ENCODE results near the gene ASIC5. TPM values are rescaled to one million over a fixed set of nuclear protein-coding genes. Genes with fewer than 3 reads are reported as not detected.

ASIC5 gene
- total and polyA plus RNA-seq, 9 donors, result not detected

DNA sequence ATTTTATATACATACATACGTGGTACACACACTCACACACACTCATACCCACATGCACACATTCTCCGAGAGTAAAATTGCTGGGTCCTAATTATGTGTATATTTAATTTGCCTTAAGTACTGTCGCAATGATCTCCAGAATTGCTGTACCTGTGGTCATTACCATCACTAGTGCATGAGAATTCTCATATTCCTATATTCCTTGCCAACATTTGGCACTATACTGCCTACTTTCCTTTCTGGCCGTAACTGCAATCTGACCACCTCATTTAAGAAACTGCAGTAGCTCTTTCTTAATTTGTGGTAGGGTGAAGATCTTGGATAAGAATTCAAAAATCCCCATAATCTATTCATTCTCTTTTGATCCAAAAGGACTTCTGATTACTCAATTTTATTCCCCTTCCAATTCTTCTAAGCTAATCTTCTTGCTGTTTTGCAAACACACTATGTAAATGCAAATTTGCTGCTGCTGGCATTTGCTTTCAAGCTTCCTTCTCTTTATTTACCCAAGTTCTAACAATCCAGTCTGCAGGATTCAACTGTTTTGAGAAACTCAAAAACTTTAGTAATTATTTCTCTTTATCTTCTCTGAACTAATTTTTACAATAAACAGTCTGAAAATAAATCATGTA, 45.1 kb downstream of the ASIC5 start:
- intact Hi-C loops (cut with DNase I), result no loop called here
- WGBS, 3 donors, result 78 to 82% (median 80%) methylated on average over 4 of the region's 4 CpGs

DNA sequence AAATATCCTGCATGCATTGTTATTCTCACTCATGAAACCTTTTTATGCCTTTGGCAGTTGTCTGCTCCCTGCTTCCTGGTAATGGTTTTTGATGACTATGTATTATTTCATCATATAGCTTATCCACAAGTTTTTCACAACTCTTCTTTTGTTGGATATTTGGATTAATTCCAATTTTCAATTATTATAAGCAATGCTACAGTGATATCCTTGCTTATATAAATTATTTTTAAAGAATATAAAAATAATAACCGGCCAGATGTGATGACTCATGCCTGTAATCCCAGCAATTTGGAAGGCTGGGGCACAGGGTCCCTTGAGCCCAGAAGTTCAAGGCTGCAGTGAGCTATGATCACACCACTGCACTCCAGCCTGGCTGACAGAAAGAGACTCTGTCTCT, 47.0 kb downstream of the ASIC5 start:
- H3K27me3 ChIP-seq, result no peaks in the 10 kb centered on the region
- intact Hi-C loops (cut with DNase I), result loop anchor here in 3 of 4 donors (10.0 kb wide), 1 partner anchor 136 kb away; the partner anchor contains the start of gene CTSO (in 3 of the 3)
- no peak overlapping the region for H3K4me3 ChIP-seq
- no peaks in the 10 kb centered on the region for H3K9me3 ChIP-seq
- H3K36me3 ChIP-seq, result no peaks in the 10 kb centered on the region
- H3K4me1 ChIP-seq (ENCODE audit: insufficient read depth), result peaks cover 3% of the 10 kb centered on the region
- 4 to 11% (median 5%) methylated on average over 1 of the region's 1 CpG for WGBS, 3 donors
- TF ChIP-seq, protein P1, sequence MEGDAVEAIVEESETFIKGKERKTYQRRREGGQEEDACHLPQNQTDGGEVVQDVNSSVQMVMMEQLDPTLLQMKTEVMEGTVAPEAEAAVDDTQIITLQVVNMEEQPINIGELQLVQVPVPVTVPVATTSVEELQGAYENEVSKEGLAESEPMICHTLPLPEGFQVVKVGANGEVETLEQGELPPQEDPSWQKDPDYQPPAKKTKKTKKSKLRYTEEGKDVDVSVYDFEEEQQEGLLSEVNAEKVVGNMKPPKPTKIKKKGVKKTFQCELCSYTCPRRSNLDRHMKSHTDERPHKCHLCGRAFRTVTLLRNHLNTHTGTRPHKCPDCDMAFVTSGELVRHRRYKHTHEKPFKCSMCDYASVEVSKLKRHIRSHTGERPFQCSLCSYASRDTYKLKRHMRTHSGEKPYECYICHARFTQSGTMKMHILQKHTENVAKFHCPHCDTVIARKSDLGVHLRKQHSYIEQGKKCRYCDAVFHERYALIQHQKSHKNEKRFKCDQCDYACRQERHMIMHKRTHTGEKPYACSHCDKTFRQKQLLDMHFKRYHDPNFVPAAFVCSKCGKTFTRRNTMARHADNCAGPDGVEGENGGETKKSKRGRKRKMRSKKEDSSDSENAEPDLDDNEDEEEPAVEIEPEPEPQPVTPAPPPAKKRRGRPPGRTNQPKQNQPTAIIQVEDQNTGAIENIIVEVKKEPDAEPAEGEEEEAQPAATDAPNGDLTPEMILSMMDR (IDR thresholded peaks at IDR 0.05), result no peak
- TF ChIP-seq POLR2A (IDR thresholded peaks at IDR 0.05), result no peak
- no peak for TF ChIP-seq EP300 (IDR thresholded peaks at IDR 0.05)
- peak; percentile 9 to 58 (median 32) for DNase-seq
- H3K27ac ChIP-seq, result no peak overlapping the region

More for the DNA sequence above, 45.1 kb downstream of the ASIC5 start:
- H3K9me3 ChIP-seq, result no peaks in the 10 kb centered on the region
- H3K4me3 ChIP-seq, result no peak overlapping the region
- no peaks in the 10 kb centered on the region for H3K36me3 ChIP-seq
- no peaks in the 10 kb centered on the region for H3K27me3 ChIP-seq
- DNase-seq, result no peak
- TF ChIP-seq, protein P1 (IDR thresholded peaks at IDR 0.05), result no peak
- TF ChIP-seq POLR2A (IDR thresholded peaks at IDR 0.05) (no peak), EP300 (IDR thresholded peaks at IDR 0.05) (no peak)
- H3K4me1 ChIP-seq (ENCODE audit: insufficient read depth), result peaks cover 3% of the 10 kb centered on the region
- H3K27ac ChIP-seq, result no peak overlapping the region

DNA sequence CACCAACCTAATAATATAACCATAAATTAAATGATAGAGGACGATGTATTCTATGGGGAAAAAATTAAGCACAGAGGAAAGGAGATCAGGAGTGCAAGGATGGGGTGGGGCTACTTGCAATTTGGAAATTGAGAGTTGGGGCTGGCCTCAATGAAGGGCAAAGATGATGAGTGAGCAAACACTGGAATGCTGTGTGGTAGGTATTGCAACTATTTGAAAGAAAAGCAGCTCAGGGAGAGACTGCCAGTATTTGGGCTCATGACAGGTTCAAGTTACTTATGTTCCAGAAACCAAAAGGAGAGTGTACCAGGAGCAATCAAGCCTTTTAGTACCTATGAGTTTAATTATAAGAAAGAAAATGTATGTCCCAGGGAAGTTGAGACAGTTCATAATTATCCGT, 47.4 kb downstream of the ASIC5 start:
- Histone ChIP-seq H3K27me3 (no peaks in the 10 kb centered on the region), H3K27ac (no peak overlapping the region), H3K4me1 (ENCODE audit: insufficient read depth) (peaks cover 3% of the 10 kb centered on the region), H3K9me3 (no peaks in the 10 kb centered on the region), H3K36me3 (no peaks in the 10 kb centered on the region), H3K4me3 (no peak overlapping the region)
- no peak for TF ChIP-seq POLR2A (IDR thresholded peaks at IDR 0.05)
- TF ChIP-seq EP300 (IDR thresholded peaks at IDR 0.05), result no peak
- TF ChIP-seq, protein P1 (IDR thresholded peaks at IDR 0.05), result no peak
- intact Hi-C loops (cut with DNase I), result loop anchor here in 3 of 4 donors (10.0 kb wide), 1 partner anchor 136 kb away; the partner anchor contains the start of gene CTSO (in 3 of the 3)
- WGBS, 3 donors, result 84 to 89% (median 86%) methylated on average over 2 of the region's 2 CpGs
- DNase-seq, result no peak

DNA sequence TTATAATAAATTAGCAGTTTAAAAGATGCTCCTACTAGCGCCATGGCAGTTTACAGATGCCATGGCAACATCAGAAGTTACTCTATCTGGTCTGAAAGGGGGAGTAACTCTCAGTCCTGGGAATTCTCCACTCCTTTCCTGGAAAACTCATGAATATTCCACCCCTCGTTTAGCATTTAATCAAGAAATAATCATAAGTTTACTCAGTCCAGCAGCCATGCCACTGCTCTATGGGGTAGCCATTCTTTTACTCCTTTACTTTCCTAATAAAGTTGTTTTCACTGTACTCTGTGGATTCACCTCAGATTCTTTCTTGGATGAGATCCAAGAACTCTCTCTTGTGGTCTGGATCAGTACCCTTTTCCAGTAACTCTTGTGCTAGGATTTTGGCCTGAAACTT, 55.0 kb downstream of the ASIC5 start:
- Histone ChIP-seq H3K36me3 (no peaks in the 10 kb centered on the region), H3K27me3 (no peaks in the 10 kb centered on the region), H3K4me3 (no peak overlapping the region), H3K9me3 (no peaks in the 10 kb centered on the region), H3K27ac (no peak overlapping the region), H3K4me1 (ENCODE audit: insufficient read depth) (no peaks in the 10 kb centered on the region)
- 82 to 89% (median 84%) methylated on average over 2 of the region's 2 CpGs for WGBS, 3 donors
- intact Hi-C loops (cut with DNase I), result loop anchor here (5.0 to 10.0 kb wide), 2 partner anchors 141 to 144 kb away; partner anchors contain the start of gene CTSO (in 4 of the 4)
- TF ChIP-seq, protein P1 (IDR thresholded peaks at IDR 0.05), result no peak
- TF ChIP-seq EP300 (IDR thresholded peaks at IDR 0.05) (no peak), POLR2A (IDR thresholded peaks at IDR 0.05) (no peak)
- DNase-seq, result no peak

Data from ovary (tissue), 9 donors.